ENCODE measurements around the gene HSPA4.
"Not testable (repeated sequence)": the region's sequence is repeated elsewhere in the genome, so short reads cannot be mapped to it uniquely, and the experiment has no call there.

Gene HSPA4

DNA sequence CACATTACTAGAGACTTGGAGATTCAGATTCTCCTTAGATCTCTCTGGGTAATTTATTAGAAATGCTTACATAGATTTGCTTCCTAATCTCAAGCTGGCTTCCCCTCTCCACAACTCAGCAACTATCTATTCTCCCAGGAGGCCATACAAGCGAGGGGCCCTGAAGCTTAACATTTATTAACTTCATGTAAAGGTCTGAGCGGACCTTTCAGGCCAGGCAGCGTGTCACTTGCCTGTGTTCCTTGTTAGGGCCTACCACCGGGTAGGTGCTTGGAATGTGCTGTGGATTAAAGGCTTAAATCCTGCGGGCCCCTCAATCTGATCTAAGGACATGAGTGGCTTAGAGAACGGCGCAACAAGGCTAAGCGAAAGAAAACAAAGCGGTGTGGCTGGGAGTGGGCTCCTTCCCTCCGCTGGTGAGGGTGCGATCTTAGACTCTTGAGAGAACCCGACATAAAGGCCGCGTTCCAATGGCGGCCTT lies 712 bp upstream of the HSPA4 start:
- DNase-seq, result no peak

DNA sequence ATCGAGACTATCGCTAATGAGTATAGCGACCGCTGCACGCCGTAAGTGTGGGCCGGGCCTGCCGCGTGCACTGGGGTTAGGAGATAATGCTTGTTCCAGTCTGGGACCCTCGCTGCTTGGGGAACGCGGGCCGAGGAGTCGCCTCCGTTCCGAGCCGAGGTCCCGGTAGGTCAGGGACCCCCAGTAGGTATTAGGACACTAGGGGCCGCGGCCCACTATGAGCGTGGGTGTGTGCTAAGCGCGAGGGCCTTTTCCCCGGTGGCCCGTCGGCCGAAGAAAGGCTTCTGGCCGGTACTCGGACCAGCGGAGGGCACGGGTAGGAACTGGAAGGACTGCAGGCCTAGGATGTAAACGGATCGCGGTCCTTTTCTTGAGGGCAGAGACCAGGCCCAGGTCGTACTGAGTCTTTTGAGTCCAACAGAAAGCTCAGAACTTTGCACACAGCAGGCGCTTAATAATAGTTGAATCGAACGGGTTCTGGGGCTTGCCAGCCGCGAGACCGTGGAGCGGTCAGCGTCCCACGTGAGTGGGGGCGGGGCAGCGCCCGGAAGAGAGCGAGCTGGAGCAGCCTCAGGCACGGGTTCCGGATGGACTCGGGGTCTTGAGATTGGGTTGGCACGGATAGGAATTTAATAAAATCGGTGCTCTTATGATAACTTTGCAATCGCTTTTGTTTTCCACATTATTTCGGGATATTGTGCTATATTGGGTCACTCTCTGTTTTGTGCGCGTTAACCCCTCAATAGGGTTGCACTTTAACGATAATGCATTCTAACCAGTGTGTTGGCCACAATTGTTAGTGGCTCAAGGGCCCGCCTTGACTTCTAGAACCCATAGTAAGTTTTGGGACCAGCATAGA lies 733 bp downstream of the HSPA4 start:
- DNase-seq, result peak; percentile 77

DNA sequence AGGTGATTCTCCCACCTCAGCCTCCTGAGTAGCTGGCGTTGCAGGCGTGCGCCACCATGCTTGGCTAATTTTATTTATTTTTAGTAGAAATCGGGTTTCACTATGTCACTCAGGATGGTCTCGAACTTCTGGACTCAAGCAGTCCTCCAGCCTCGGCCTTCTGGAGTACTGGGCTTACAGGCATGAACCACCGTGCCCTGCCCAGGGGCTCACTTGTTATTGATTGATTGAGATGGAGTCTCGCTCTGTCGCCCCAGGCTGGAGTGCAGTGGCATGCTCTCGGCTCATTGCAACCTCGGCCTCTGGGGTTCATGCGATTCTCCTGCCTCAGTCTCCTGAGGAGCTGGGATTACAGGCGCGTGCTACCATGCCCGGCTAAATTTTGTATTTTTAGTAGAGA lies 1.6 kb downstream of the HSPA4 start:
- DNase-seq, result no peak

DNA sequence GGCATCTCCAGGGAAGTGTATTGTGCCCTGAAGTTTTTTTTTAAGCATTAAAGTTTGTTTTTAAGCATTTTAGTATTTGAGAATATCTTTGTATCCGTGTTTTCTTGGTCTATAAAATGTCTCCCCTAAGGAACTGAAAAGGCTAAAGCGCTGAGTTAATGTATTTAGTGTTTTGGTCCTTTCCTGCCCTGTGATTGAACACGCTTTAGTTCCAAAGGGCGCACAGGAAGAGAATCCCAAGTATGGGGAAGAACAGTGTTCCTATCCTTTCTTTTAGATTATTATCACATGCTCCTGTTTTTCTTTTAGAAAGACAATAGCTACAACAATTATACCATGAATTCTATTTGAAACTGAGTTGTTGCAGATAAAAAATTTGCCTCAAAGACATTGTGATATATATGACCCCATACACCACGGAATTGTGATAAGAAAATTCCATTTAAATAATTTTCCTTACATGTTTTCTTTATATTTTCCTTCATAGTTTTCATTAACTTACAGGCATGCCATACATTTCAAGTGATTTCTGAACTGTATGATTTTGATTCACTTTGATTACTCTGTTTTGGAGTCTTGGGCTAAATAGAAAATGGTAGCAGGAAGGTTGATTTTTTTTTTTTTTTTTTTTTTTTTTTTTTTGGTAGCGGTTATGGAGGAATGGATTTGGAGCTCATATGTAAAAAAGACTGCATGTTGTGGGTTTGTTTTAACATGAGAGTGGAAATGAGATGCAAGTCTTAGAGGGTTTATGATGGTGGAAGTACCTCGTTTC lies 3.1 kb downstream of the HSPA4 start:
- no peak for DNase-seq

DNA sequence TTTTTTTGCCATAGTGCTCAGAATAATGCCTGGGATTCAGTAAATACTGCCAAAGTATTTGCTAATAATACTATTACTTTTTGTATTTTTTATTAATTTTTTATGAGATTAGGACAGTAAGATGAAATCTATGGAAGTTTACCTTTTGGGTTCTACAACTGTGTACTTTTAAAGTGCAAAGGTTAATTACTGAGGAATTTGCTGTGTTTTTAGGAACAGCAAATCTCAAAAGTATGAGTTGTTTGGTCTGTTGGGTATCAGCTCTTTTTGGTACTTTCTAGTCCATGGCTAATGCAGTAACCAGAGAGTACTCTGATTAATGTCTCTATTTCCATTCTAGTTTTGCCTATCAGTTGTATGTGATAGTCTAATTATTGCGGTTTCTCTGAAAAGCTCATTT lies 5.1 kb downstream of the HSPA4 start:
- DNase-seq, result no peak

DNA sequence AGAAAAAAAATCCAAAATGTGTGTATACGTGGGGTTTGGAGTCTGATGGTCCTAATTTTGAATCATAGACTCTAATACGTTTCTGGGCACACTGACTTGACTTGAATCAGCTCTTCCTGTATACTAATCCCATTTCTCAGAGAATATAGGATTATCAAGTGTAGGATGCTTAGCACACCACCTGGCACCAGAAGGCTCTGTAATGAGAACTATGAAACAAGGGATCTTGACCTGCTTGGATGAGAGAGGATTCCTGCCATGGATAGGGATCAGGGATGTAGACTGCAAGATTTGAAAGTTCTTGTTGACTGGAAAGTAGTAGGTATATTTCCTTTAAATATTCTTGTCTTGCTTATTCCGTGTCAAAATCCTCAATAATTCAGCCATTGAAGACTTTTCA lies 7.8 kb downstream of the HSPA4 start:
- DNase-seq, result no peak

DNA sequence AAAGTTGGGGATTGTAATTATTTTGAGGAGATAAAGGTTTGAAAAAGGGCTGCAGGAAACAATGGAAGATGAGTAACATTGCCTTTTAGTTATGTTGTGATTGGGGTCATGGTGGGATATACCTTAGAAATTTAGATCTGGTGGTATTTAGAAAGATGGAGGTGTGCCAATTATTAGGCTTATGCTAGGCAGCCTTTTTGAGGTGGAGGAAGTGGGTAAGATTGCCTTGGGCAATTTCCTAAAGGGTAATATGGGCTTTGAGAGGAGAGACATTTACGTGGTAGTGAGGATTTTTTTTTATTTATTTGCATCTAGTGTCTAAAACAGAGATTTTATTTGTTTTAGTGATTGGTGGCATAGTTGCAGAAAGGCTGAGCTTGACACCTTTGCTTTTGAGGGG lies 10.5 kb downstream of the HSPA4 start:
- no peak for DNase-seq

DNA sequence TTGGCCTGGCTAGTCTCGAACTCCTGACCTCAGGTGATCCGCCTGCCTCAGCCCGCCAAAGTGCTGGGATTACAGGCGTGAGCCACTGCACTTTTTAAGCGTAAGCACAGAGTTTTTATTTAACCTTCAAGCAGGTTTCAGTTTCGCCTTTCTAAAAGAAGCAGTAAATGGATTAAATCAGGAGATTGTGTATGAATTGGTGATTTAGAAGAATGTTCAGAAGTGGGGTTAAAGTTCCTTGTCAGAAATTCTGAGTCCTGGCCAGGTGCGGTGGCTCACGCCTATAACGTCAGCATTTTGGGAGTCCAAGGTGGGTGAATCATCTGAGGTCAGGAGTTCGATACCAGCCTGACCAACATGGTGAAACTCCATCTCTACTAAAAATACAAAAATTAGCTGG lies 12.2 kb downstream of the HSPA4 start:
- DNase-seq, result no peak

DNA sequence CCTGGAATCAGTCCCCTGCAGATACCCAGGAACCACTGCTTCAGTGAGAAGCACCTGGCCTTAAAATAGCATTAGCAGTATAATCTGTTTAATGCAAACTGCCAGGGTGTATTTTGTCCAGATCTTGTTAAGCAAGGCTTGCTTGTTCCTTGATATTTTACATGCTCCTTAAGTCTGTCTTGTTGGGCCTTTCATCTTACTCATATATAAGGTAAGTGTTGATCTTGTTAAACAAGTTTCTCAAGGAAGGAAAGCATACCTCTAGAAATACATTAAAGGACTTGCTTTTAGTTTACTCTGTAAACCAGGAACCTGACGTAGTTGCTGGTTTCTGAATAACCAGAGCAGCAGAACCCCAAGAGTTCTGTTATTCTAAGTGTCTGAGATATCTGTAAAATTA lies 13.7 kb downstream of the HSPA4 start:
- no peak for DNase-seq

DNA sequence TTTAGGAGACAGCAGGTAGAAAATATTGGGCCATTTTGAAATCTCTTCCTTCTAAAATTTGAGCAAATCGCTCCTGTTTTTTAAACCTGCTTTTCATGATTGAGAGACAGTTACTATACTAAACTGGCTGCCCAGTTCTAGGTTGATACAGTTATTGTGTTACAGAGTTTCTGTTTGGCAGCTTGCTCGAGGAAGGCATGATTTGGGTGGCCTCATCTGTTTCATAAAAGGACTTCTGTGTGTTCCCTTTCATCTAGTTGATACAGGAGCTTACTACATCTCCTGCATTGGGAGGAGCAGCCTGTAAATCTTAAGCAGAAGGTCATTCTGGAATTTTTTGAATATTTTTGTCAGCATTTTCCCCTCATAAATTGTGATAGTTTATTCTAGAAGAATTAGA lies 14.2 kb downstream of the HSPA4 start:
- DNase-seq, result no peak

DNA sequence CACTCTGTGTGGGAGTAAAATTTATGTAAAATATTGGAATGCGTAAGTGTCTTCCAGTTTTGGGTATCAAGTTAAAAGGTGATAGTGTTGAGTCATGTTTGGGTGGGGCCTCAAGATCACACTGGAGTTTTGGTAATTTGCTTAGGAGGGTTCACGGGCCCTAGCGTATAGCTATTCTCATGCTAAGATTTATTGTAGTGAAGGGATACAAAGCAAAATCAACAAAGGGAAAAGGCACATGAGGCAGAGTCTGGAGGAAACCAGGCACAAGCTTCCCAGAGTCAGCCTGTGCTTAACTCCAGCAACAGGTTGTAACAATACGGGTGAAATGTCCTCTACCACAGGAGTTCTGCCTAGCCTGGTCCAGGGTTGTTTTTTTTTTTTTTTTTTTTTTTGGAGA lies 20.2 kb downstream of the HSPA4 start:
- no peak for DNase-seq

DNA sequence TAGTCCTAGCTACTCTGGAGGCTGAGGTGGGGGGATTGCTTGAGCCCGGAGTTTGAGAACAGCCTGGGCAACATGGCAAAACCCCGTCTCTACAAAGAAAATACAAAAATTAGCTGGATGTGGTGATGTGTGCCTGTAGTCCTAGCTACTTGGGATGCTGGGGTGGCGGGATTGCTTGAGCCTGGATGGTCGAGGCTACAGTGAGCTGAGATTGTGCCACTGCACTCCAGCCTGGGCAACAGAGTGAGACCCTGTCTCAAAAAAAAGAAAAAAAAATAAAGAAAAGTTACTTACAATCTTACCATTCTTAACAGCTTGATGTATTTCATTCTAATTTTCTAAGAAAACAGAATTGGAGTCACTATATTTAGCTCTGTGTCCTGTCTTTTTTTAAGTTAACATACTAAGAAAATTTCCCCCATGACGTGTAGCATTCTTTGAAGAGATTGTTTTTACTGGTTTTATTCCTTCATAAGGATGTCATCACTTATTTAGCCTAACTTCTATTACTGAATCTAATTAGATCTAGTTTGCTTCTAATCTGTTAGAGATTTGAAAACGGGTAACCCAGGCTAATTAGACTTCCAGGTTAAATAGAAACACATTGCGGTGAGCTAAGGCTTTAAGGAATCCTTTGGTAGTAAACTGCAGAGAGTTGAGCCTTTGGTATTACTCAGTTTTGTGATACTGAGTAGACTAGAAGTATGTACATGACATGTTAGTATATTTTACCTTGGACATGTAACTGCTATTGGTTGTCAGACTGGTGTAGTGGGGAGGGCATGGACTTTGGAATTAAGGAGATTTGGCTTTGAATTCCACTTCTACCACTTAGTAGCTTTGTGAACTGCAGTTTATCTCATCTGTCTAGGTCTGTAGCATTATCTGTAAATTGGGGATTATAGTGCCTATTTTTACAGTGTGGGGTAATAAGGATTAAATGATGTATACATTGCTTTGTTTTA lies 24.0 kb downstream of the HSPA4 start:
- DNase-seq, result no peak

DNA sequence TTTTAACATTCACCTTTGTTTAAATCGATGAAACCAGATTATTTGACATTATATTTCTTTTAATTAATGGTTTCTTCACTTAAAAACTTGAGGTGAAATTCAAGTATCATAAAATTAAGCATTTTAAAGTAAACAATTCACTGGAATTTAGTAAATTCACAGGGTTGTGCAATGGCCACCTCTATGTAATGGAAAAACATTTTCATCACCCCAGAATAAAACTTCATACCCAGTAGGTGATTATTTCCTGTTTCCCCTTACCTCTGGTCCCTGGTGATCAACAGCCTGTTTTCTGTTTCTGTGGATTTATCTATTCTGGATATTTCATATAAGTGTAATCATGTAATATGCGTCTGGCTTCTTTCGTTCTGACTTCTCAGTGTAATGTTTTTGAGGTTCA lies 27.2 kb downstream of the HSPA4 start:
- no peak for DNase-seq

DNA sequence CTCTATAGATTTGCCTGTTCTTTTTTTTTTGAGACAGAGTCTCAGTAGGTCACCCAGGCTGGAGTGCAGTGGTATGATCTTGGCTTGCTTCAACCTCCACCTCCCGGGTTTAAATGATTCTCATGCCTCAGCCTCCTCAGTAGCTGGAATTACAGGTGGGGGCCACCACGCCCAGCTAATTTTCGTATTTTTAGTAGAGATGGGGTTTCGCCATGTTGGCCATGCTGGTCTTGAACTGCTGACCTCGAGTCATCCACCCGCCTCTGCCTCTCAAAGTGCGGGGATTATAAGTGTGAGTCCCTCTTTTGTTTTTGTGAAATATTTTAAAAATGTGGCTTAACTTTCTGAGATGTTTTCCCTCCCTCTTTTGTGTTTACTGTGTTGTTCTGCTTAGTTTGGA lies 29.2 kb downstream of the HSPA4 start:
- no peak for DNase-seq

DNA sequence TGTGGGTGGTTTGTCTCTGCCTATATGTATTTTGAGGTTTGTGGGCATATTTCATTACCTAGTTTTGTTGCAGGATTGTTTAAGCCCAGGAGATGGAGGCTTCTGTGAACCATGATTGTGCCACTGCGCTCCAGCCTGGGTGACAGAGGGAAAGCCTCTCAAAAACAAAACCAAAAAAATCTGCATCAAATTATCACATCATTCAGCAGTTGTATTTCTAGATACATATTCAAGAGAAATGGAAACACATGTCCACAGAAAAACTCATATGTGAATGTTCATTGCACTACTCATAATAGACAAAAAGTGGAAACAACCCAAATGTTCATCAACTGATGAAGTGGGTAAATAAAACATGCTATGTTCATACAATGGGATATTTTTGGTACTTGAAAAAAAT lies 29.9 kb downstream of the HSPA4 start:
- no peak for DNase-seq

DNA sequence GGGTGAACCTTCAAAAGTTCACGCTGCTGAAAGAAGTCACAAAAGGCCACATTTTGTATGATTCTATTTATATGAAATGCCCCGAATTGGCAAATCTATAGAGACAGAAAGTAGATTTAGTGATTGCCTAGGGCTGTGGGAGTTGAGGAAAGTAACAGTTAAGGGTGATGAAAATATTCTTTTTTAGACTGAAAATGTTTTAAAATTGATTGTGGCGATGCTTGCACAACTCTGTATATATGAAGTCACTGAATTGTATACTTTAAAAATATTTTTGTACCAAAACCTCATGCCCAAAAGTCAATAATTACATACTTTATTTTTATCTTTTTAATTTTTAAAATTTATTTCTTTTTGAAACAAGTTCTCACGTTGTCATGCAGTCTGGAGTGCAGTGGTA lies 30.3 kb downstream of the HSPA4 start:
- DNase-seq, result no peak

DNA sequence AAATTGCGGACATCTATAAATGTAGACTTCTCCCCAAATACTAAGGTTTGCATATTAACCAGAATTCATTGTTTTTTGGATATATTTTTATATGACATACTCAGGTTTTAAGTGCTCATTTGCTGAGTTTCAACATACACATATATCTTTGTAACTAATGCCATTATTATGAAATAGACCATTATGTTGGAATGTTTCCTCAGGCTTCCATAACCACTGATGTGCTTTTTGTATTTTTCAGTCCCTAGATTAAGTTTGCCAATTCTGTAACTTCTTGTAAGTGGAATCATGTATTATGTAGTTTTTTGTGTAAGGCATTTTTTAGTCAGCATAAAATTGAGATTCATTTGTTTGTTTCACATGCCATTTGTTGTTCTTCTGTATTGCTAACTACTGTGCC lies 32.1 kb downstream of the HSPA4 start:
- DNase-seq, result no peak

DNA sequence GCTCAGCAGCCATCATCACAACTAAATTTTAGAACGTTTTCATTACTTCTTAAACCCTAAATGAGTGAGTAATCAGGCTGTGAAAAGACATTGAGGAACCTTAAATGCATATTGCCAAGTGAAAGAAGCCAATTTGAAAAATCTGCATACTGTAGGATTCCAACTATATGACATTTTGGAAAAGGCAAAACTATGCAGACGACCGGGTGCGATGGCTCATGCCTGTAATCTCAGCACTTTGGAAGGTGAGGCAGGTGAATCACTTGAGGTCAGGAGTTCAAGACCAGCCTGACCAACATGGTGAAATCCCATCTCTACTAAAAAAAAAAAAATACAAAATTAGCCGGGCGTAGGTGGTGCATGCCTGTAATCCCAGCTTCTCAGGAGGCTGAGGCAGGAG lies 33.4 kb downstream of the HSPA4 start:
- not testable (repeated sequence) for DNase-seq

DNA sequence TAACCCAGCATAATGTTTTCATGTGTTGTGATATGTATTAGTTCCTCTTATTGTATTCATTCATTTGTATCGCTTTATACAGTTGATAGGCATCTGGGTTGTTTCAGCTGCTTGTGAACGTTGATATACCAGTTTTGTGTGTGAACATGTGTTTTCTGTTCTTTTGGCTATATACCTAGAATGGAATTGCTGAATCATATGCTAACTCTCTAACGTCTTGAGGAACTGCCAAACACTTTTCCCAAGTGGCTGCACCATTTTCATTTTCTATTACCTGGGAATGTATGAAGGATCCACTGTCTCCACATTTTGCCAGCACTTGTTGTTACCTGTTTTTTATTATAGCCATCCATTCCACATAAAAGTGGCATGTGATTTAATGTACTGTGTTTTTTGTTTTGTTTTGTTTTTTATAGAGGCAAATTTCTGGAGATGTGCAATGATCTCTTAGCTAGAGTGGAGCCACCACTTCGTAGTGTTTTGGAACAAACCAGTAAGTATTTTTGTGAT lies 34.6 kb downstream of the HSPA4 start:
- DNase-seq, result no peak

DNA sequence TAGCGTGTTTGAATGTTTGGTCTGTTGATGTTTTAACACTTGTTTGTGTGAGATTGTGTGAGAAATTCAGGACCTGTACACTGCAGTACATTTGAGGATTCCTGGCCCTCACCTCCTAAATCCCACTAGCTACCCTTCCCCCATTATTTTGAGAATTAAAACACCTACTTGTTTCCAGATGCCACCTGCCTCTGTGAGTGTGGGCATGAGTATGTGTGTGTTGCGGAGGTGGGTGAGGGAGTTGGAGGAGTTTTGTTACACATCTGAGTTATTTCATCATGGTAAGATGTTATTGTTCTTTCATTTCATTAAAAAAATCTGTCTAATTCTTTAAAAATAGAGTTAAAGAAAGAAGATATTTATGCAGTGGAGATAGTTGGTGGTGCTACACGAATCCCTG lies 36.3 kb downstream of the HSPA4 start:
- no peak for DNase-seq

DNA sequence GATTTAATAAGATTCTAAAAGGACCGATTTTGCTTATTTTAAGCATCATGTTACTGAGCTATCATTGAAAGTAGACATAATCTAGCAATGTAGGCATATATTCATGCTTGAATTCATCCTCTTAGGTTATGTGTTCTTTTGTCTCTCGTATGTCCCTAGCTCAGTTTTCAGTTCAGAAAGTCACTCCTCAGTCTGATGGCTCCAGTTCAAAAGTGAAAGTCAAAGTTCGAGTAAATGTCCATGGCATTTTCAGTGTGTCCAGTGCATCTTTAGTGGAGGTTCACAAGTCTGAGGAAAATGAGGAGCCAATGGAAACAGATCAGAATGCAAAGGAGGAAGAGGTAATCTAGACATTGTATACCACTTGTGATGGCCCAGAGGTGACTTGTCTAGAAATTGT lies 39.2 kb downstream of the HSPA4 start:
- DNase-seq, result no peak

DNA sequence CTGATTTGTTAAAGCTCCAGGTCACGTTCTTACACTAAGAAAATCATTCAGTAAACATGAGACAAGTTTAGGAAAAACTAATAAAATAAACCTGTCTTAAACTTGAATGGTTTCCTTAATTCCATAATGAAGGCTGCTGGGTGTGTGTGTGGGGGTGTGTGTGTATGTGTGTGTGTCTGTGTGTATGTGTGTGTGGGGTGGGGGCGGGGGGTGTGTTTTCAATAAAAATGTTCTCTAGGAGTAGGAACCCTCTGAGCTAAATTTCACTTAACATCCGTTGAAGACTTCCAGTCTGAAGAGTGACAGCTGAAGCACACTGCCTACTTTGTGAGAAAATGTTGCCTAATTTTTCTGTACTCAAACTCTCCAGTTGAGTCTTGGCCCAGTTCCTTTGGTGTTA lies 54.5 kb downstream of the HSPA4 start:
- DNase-seq, result no peak
